Measurements from ENCODE around the gene COX6A2.

Gene COX6A2

DNA sequence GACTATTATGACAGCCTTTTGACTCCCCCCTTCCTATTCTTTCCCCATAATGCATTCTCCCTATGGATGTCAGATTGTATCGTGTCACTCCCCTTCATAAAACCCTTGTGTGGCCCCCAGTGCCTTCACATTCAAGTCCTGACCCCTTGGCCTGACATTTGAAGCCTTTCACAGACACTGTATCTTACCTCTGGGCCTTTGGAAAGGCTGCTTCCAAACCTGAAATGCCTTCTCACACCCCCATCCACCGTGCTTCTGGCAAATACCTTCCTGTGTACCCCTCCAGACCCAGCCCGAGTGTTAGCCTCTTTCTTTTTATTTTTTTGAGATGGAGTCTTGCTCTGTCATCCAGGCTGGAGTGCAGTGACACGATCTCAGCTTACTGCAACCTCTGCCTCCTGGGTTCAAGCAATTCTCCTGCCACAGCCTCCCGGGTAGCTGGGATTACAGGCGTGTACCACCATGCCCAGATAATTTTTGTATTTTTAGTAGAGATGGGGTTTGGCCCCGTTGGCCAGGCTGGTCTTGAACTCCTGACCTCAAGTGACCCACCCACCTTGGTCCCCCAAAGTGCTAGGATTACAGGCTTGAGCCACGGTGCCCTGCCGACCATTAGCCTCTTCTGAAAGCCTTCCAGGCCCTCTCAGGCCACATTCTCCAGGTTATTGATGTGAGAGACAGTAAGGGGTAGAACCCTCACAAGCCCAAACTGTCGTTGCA is 33.2 kb upstream of the COX6A2 start:
- DNase-seq (ENCODE audit: low spot score), result no peak
- TF ChIP-seq CTCF (IDR thresholded peaks at IDR 0.05; ENCODE audit: extremely low read depth, missing control alignments), result no peak

DNA sequence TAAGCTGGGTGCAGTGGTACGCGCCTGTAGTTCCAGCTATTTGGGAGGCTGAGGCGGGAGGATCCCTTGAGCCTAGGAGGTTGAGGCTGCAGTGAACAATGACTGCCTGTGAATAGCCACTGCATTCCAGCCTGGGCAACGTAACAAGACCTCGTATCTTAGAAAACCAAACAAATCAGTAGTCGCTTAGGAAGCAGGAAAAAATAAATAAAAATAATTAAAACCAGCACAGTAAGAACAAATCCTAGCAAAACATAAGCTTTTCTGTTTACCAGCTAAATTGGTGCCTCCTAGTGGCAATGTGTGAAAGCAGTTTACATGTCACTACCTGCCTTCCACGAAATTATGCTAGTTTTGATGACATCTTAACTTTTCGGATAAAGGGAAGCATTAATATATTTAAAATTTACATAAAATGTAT is 32.4 kb upstream of the COX6A2 start:
- TF ChIP-seq CTCF (IDR thresholded peaks at IDR 0.05; ENCODE audit: extremely low read depth, missing control alignments), result peak; percentile 44
- DNase-seq (ENCODE audit: low spot score), result no peak

DNA sequence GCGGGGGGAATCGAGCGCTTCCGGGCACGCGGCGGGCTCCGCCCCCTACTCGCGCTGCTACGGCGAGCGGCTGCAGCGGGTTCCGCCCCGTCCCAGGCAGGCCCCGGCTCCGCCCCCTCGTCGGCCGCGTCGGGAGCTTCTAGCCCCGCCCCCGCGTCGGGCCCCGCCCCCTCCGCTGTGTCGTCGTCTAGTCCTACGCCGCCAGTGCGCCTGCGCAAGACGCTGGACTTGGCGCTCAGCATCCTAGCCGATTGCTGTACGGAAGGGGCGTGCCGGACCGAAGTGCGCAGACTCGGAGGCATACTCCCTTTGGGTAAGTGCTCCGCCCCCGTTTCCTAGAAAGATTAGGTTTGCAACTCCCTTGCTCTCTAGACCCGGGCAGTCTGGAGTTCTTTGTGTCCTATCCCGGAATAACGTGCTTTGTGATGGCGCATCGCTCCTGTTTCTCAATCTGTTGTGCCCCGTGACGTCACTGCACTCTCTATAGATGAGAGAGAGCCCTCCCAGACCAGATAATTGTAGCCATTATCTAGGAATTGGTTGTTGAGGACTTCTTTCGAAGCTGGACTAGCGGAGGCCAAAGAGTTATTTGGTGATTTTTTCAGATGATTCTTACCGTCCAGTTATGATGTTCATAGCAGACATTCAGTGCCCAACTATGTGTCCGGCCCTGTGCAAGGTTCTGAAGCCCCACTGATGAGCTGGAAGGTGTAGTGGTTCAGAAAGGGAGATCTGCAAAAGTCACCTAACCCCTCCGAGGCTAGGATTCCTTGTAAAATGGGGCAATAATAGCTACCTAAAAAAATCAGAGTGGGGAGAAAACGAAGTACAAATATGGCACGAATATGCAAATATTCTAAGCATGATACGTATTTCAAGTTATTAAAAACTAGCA is 31.8 kb upstream of the COX6A2 start:
- TF ChIP-seq CTCF (IDR thresholded peaks at IDR 0.05; ENCODE audit: extremely low read depth, missing control alignments), result no peak
- DNase-seq (ENCODE audit: low spot score), result peak; percentile 99

GRCh38 chr16:31458844-31459686 is 30.9 kb upstream of the COX6A2 start, which contains the start of gene ARMC5:
ARMC5 (plus strand) TSS chr16:31459501; CDS start chr16:31459525, 24 bp downstream.
- peak; percentile 92 for DNase-seq (ENCODE audit: low spot score)
- peak; percentile 79 for TF ChIP-seq CTCF (IDR thresholded peaks at IDR 0.05; ENCODE audit: extremely low read depth, missing control alignments)

GRCh38 chr16:31458073-31458843 is 30.1 kb upstream of the COX6A2 start:
- peak; percentile 11 for TF ChIP-seq CTCF (IDR thresholded peaks at IDR 0.05; ENCODE audit: extremely low read depth, missing control alignments)
- peak; percentile 58 for DNase-seq (ENCODE audit: low spot score)

DNA sequence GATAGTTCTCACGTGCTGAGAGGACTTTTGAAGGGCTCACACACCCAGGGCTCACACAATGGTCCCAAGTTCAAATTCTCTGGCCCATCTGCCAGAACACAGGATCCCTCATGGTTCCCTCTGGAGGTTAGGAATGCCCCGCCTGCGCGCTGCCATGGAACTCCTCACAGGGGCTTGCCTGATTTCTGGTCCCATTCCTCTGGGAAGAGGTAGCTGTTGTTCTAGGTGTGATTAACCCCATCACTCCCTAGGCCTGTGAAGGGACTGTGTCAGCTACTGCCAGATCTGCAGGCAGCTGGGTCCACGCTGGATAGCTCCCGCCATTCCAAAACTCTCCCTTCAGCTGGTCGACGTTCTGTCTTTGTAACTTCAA is 28.8 kb upstream of the COX6A2 start:
- no peak for DNase-seq (ENCODE audit: low spot score)
- TF ChIP-seq CTCF (IDR thresholded peaks at IDR 0.05; ENCODE audit: extremely low read depth, missing control alignments), result no peak
